ENCODE results near the gene APBA3.

GRCh38 chr19:3722443-3723109 lies 38.9 kb downstream of the APBA3 start:
- TF ChIP-seq CTCF (conservative IDR thresholded peaks at IDR 0.05; ENCODE audit: low read depth, low read length) (no peak), EZH2phosphoT487 (IDR thresholded peaks at IDR 0.05; ENCODE audit: borderline replicate concordance, low read length) (no peak)
